HL-60 (cell line): ENCODE measurements around the gene TRERF1.
A peak's percentile ranks its signal among the peaks of the same experiment; 100 is the strongest.

Experiments used
- DNase-seq, 2 experiments: peaks; one replicate each; pipeline ENCODE4 v3.0.0-alpha.2; 2010 to 2020; ENCODE audit warnings: low read depth in 1 of 2, low spot score in 1 of 2
- H3K27ac ChIP-seq: fragments of 250-450 bp; sonication (Bioruptor Pico); replicated peaks from 2 replicates; pipeline ENCODE4 v1.5.1; 2020; ENCODE audit warnings: mild to moderate bottlenecking, moderate library complexity
- H3K27me3 ChIP-seq: fragments of 250-450 bp; sonication (Bioruptor Pico); 2 replicates; pipeline ENCODE4 v1.5.1; 2021; ENCODE audit warnings: mild to moderate bottlenecking, moderate library complexity; ENCODE audit not compliant: insufficient read depth, poor library complexity, severe bottlenecking
- H3K4me3 ChIP-seq: replicated peaks from 2 replicates; pipeline ENCODE4 v1.5.1; 2011; ENCODE audit warnings: mild to moderate bottlenecking, control low read depth, low read length; ENCODE audit not compliant: insufficient read depth
- CTCF ChIP-seq: IDR thresholded peaks from one replicate; pipeline ENCODE4 v1.5.1; 2011; ENCODE audit warnings: low read length, control low read depth, inconsistent platforms; ENCODE audit not compliant: insufficient read depth
- GABPA ChIP-seq: IDR thresholded peaks from 2 replicates; pipeline ENCODE4 v1.6.1; 2012; ENCODE audit warnings: low read depth
- POLR2AphosphoS5 ChIP-seq: IDR thresholded peaks from 2 replicates; pipeline ENCODE4 v1.6.1; 2012; ENCODE audit warnings: low read depth
- REST ChIP-seq: IDR thresholded peaks from 2 replicates; pipeline ENCODE4 v1.6.1; 2012; ENCODE audit warnings: low read depth; ENCODE audit not compliant: insufficient replicate concordance
- SPI1 ChIP-seq: IDR thresholded peaks from 2 replicates; pipeline ENCODE4 v1.6.1; 2012; ENCODE audit warnings: low read depth, mild to moderate bottlenecking, borderline replicate concordance

Gene TRERF1

GRCh38 chr6:42249279-42249678, 202.4 kb downstream of the TRERF1 start:
- TF ChIP-seq REST, result no peak
- no peak for TF ChIP-seq CTCF
- no peak for TF ChIP-seq SPI1
- no peak for TF ChIP-seq POLR2AphosphoS5
- no peak for TF ChIP-seq GABPA
- Histone ChIP-seq H3K27ac (no peak overlapping the region), H3K27me3 (no peaks in the 10 kb centered on the region), H3K4me3 (no peak overlapping the region)
- DNase-seq, result peak; percentile 15 to 26

GRCh38 chr6:42243046-42243445, 208.7 kb downstream of the TRERF1 start:
- H3K4me3 ChIP-seq, result no peak overlapping the region
- H3K27me3 ChIP-seq, result no peaks in the 10 kb centered on the region
- no peak for DNase-seq
- no peak overlapping the region for H3K27ac ChIP-seq
- no peak for TF ChIP-seq GABPA
- TF ChIP-seq CTCF, result no peak
- TF ChIP-seq SPI1, result no peak
- TF ChIP-seq REST, result no peak
- no peak for TF ChIP-seq POLR2AphosphoS5

- TF ChIP-seq POLR2AphosphoS5 (no peak), CTCF (no peak), REST (no peak), SPI1 (no peak), GABPA (no peak)
- no peak for DNase-seq
- H3K27ac ChIP-seq, result no peak overlapping the region
- H3K4me3 ChIP-seq, result no peak overlapping the region
- H3K27me3 ChIP-seq, result no peaks in the 10 kb centered on the region
Measured at GRCh38 chr6:42241915-42242314, 209.8 kb downstream of the TRERF1 start.
